Measurements from ENCODE around the gene TNK2.
"Not testable (repeated sequence)": the region's sequence is repeated elsewhere in the genome, so short reads cannot be mapped to it uniquely, and the experiment has no call there.

Gene TNK2

DNA sequence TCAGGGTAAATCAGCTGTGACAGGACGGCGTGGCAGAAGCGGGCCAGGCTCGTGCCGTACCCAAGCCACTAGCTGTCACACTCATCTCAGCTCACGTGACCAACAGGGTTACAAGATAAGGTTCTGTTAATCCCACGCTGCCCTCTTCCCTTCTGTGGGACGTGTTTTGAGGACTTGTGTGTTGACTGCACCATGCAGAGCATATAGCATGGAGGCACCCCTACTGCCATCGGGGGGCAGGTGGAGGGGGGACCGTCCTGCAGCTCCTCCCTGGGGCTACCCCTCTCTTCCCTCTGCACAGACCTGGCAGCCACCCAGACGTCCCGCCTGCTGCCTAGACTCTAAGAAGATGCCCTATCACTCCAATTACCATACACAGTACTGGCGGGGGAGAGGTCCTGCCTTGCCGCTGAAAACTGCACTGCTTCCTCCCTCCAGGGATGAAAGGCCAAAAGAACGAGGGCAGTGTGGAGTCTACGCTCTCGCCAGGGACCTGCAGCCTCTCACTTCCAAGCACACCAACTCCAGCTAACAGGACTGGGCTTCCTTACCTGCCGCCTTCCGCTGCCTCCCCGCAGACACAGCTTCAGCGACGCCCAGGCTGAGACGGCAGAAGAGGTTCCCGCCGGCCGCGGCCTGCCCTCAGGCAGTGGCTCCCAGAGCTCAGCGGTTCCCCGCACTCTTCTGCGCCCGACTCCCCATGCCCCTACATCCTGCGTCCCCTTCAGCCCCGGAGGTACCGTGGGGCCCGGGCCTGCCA lies at the start of gene TNK2:
Gene TNK2, minus strand, starts transcription at position 618 of the 760 bp plus-strand sequence. CDS start 19,963 bp downstream, outside the sequence.
- peak; percentile 70 for DNase-seq

DNA sequence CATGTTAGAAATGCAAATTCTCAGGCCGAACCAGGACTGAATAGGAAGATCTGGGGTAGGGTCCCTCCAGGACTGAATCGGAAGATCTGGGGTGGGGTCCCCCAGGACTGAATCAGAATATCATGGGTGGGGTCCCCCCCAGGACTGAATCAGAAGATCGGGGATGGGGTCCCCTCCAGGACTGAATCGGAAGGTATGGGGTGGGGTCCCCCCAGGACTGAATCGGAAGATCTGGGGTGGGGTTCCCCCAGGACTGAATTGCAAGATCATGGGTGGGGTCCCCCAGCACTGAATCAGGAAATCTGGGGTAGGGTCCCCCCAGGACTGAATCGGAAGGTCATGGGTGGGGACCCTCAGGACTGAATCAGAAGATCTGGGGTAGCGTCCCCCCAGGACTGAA lies 48.2 kb upstream of the TNK2 start:
- DNase-seq: no peak

DNA sequence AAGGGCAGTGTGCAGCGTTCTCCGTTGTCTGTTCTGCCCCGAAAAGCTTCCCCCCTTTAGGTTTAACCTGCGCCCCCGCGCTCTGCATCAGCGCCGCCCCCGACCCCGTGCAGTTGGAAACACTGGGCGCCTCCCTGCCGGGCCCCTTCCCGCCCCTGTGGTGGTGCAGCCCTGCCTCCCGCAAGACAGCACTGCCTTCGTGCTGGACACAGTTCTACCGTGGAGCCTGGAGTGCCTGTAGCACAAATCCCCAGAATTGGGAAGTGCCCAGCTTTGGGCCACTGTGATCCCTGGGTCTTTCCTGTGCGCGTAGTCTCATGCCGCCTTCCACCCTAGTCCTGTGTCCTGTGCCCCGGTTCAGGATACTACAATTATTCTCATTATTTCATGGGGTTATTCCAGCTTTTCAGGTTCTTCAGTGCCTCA lies 47.1 kb upstream of the TNK2 start:
- DNase-seq: peak; percentile 69

DNA sequence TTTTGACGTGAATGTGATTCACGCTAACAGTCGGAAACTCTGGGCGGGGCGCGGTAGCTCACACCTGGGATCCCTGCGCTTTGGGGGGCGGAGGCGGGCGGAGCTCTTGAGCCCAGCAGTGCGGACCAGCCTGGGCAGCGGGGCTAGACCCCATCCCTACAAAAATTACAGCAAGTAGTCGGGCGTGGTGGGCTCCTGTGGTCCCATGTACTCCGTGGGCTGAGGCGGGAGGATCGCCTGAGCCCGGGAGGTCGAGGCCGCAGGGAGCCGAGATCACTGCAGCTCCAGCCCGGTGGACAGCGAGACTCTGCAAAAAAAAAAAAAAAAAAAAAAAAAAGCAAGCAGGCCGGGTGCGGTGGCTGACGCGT lies 46.4 kb upstream of the TNK2 start:
- DNase-seq: not testable (repeated sequence)

DNA sequence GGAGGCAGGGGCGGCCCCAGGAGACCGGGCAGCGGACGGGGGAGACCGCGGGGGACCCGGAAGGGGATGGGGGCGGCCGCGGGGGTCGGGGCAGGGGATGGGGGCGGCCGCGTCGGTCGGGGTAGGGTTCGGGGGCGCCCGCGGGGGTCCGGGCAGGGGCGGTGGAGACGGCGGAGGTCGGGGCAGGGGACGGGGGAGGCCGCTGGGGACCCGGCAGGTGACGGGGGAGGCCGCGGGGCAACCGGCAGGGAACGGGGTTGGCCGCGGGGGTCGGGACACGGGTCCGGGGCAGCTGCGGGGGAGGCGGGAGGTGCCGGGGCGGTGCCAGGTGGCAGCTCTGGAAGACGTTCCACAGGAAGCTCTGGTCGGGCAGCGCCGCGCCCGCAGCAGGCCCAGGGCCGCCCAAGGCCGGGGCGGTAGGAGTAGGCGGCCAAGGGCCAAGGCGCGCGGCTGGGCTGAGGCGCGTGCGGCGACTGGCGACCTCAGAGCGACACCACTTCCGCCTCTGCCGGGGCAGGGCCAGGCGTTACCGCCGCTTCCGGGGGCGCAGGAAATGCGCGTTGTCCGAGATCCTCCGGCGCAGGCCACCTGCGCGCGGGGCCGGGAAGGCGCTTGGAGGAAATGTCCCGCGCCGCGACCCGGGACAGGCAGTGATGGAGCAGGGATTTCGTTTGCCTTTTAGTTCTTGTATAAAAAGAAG lies 45.9 kb upstream of the TNK2 start:
- DNase-seq: peak; percentile 77

DNA sequence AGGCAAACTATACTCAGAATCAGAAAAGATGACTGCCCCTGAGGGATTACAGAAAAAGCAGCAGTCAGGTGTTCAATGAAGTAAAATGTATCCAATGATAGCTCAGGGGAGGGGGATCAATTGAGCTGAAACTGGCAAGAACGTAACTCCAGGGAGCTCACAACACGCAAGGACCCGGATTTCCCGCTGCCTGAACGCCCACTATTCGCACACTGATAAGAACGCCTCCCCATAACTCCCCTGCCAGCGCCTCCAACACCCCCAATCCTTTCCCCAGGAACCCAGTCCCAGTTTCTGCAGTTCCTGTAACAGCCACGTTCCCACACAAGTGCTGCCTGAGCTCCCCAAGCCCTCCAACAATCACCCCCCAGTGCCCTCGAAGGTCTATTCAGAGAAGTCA lies 44.2 kb upstream of the TNK2 start:
- not testable (repeated sequence) for DNase-seq

DNA sequence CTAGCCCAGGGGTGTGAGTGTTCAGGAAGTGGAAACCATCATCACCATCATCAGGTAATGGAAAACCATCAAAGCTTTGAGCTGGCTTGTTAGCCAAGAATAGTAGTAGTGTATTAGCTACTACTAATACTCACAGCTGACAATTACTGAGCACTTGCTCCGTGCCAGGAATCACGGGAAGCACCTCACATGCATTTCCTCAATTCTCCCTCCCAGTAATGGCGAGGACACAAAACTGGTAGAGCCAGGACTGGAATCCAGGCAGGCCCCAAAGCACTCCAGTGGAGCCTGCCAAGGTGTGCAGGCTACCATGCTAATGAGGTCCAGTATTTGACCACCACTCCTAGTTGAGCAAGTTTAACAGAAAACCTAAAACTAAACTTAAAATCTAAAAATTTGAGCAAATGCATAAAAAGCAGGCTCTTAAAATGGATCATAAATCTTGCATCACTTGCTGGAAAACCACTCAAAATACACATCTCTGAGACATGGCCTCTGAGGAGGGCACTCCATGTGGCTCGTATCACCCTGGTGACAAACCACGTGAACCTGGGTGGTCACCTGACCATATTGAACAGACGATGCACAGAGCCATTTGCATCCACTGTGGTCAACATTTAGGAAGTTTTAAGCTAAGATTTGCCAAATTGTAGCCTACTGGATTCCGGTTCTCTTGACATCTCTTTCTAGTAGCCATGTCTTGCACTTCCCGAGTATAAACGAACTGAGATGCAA lies 43.3 kb upstream of the TNK2 start:
- DNase-seq: not testable (repeated sequence)

DNA sequence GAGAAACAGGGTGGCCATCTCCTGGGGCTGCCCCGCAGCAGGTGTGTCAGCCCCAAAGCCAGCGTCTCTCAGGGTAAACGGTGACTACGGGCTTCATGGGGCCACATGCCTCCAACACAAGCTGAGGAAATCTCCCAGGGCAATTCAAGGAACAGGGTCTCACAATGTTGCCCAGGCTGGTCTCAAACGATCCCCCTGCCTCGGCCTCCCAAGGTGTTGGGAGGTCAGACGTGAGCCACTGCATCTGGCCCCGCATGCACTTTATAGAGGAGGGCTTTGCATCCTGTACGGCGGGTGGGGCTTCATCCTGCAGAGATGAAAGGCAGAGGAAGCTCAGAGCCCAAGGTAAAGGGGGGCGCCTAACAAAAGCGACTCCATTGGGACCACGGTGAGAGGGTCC lies 42.4 kb upstream of the TNK2 start:
- not testable (repeated sequence) for DNase-seq

DNA sequence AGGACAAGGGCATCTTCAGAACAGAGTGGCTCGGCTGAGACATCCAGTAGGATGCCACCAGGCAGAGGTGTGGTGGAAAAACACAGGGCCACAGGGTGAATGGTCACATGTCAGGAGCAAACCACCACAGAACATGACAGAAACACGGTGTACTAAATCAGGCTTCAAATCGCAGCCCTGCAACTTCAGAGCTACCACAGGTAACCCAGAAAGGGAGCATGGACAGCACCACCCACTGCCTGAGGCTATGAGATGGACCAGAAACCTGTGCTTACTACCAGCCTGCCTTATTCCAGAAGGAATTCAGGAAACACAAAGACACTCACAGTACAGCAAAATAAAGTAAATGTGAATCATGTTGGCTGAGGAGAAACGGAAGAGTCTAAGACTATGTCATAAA lies 41.8 kb upstream of the TNK2 start:
- DNase-seq: not testable (repeated sequence)

DNA sequence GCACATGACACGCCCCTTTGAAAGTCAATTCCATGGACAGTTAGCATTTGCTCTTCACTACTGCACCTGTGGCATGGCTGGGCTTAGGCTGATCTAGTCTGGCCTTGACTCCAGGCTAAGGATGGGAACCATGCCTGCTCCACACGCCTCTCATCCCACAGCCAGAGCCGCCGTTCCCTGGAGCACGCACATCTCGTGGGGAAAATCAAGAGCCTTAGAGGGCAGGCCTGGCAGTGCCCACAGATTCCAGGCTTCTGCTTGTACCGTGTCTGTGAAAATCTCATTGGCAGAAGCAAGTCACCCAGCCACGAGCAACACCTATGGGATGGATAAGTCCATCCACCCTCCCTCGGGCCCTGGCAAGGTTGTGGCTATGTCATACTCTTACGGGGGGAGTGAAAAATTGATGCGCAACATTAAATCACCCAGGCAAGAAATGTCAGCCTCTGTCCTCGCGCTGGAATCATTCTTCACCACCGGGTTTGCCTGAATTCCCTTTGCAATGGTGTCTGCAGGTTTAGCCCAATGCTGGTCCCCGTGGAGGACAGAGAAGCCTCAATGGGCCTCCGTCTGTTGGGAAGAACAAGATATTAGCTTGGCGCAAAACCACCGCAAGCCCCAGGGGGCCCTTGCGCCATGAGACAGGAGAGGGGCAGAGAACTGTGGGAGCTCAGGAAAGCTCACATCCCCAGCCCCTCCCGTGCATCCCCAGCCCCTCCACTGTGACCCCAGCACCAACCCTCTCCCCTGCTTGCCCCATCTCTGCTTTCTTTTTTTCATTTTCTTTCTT lies 38.8 kb upstream of the TNK2 start:
- DNase-seq: not testable (repeated sequence)

DNA sequence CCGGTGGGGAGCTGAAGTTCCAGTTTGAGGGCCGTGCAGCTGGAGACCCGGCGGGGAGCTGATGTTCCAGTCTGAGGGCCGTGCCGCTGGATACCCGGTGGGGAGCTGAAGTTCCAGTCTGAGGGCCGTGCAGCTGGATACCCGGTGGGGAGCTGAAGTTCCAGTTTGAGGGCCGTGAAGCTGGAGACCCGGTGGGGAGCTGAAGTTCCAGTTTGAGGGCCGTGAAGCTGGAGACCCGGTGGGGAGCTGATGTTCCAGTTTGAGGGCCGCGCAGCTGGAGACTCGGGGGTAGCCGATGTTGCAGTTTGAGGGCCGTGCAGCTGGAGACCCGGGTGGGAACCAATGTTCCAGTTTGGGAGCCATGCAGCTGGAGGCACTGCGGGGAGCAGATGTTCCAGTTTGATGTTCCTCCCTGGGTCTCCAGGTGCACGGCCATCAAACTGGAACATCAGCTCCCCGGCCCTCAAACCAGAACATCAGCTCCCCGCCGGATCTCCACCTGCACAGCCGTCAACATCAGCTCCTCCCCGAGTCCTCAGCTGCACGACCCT lies 33.0 kb upstream of the TNK2 start:
- not testable (repeated sequence) for DNase-seq

DNA sequence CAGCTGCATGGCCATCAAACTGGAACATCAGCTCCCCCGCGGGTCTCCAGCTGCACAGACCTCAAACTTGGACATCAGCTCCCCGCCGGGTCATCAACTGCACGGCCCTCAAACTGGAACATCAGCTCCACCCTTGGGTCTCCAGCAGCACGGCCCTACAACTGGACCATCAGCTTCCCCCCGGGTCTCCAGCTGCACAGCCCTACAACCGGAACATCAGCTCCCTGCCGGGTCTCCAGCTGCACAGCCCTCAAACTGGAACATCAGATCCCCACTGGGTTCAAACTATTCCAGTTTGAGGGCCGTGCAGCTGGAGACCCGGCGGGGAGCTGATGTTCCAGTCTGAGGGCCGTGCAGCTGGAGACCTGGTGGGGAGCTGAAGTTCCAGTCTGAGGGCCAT lies 32.5 kb upstream of the TNK2 start:
- not testable (repeated sequence) for DNase-seq

DNA sequence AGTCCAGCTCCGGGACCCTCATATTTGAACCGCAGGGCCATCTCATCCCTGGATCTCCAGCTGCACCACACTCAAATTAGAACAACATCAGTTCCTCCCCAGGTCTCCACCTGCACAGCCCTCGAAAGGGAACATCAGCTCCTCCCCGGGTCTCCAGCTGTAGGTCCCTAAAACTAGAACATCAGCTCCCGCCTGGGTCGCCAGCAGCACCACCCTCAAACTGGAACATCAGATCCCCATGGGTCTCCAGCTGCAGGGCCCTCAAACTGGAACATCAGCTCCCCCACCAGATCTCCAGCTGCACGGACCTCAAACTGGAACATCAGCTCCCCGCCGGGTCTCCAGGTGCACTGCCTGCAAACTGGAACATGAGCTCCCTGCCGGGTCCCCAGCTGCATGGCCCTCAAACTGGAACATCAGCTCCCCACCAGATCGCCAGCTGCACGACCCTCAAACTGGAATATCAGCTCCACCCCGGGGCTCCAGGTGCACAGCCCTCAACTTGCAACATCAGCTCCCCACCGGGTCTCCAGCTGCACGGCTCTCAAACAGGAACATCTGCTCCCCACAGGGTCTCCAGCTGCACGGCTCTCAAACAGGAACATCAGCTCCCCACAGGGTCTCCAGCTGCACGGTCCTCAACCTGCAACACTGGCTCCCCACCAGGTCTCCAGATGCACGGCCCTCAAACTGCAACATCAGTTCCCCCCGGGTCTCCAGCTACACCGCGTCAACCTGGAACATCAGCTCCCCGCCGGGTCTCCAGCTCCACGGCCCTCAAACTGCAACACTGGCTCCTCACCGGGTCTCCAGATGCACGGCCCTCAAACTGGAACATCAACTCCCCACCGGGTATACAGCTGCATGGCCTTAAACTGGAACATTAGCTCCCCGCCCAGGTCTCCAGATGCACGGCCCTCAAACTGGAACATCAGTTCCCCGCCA lies 31.4 kb upstream of the TNK2 start:
- DNase-seq: not testable (repeated sequence)

DNA sequence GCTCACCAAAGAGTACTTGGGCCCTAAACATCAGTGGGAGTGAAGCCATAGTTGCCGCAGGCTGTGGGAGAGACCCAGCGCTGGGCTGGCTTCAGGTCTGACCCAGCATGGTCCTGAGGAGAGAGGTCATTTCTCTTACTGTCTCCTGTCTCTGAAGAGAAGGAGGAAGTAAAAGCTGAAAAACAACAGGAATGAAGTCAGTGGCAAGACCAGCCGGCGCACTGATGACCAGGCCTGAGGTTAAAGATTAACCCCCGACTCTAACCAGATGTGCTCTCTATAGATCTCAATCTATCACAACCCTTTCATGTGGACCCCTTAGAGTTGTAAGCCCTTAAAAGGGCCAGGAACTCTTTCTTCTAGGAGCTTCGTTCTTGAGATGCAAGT lies 24.7 kb upstream of the TNK2 start:
- not testable (repeated sequence) for DNase-seq

DNA sequence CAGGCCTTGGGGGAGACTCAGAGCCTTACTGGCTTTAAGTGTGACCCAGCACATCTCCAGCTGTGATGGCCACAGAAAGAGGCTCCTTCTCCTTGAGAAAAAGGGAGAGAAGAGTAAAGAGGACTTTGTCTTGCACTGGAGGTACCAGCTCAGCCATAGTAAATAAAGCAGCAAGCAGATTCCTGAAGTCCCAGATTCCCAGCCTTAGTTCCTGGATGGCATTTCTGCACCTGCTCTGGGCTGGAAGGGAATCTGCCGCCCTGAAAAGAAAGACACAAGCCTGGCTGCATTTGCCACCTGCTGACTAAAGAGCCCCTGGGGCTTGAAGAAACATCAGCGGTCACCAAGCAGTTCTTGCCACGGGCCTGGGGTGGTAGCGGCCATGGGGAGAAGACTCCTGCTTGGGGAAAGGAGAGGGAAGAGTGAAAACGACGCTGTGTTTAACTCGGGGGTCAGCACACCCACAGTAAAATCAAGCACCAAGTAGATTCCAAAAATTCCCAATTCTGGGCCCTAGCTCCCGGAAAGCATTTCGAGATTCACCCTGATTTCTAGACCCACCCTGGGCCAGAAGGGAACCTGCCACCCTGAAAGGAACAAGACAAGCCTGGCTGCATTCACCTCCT lies 24.2 kb upstream of the TNK2 start:
- DNase-seq: no peak

DNA sequence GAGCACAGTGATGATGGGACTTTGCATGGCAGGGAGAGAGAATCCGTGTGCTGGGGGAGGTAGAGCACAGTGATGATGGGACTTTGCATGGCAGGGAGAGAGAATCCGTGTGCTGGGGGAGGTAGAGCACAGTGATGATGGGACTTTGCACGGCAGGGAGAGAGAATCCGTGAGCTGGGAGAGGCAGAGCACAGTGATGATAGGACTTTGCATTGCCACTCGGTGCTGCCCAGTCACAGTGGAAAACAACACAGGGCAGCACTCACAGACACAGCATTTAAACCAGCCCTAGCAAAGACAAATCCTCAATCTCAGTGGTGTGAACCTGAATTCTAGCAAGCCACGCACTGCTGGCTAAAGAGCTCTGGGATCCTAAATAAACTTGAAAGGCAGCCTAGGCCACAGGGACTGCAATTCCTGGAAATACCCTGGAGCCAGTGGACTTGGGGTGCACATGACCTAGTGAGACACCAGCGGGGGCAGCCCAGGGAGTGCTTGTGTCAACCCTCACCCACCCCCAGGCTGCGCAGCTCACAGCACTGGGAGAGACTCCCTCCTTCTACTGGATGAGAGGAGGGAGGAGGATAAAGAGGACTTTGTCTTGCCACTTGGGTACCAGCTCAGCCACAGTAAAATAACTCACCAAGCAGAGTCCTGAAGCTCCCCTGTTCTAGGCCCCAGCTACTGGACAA lies 23.4 kb upstream of the TNK2 start:
- DNase-seq: no peak

DNA sequence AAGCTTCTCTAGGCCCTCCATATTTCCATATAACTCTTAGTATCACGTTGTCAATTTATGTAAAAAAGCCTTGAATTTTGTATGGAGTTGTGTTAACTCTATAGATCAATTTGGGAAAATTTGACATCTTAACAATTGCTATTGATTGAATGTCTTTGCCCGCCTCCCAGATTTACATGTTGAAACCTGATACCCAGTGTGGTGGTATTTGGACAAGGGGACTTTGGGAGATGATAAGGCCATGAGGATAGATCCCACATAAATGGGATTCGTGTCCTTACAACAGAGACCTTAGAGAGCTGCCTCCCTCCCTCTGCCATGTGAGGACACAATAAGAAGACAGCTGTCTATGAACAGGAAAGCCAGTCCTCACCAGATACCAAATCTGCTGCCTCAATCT lies 21.1 kb upstream of the TNK2 start:
- DNase-seq: no peak

DNA sequence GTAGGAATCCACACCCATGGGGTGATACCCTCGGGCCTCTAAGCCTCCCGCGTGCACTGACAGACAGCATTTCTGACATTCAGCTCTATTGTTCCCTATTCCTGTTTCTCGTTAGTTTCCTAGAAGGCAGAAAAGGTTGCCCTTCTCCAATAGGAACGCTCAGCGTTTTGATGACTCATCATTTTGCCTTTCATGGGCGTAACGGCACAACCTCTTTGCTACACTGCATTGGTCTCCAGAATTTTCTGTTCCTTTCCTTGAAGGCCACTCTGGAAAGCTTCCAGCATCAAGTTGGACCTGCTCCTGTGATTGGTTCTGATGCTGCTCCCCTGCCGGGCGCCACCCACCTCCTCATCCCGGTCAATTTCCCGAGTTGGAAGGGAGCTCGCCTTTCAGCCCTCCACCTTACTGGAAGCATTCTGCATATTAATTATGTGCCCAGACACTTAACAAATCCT lies 13.0 kb upstream of the TNK2 start:
- no peak for DNase-seq

DNA sequence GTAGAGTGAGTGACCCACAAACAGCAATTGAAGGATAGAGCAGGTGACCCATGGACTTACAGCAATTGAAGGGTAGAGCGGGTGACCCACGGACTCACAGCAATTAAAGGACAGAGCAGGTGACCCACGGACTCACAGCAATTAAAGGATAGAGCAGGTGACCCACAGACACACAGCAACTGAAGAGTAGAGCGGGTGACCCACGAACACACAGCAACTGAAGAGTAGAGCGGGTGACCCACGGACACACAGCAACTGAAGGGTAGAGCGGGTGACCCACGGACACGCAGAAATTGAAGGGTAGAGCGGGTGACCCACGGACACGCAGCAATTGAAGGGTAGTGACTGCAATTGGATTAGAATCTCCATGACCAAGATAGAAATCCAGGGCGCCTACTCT lies 9.8 kb upstream of the TNK2 start:
- DNase-seq: no peak

DNA sequence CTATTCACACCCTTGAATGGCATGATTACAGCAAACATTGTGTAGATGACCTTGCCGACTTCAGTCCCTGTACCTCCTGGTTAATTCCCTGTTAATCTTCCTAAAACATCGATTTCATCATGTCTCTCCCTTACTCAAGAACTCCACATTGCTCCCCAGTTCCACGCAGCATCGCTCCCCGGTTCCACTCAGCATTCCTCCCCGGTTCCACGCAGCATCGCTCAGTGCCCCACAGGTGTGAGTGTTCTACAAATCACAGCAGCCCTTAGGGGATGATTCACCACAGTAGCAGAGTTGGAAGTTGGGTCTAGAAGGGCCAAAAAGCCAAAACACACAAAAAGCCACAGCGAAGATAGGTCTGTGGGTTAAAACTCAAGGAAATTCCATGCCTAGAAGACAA lies 8.6 kb upstream of the TNK2 start:
- DNase-seq: no peak
